ENCODE measurements around the gene TRAT1.
"Not testable (repeated sequence)": the region's sequence is repeated elsewhere in the genome, so short reads cannot be mapped to it uniquely, and the experiment has no call there.

The TRAT1 gene, protein sequence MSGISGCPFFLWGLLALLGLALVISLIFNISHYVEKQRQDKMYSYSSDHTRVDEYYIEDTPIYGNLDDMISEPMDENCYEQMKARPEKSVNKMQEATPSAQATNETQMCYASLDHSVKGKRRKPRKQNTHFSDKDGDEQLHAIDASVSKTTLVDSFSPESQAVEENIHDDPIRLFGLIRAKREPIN

DNA sequence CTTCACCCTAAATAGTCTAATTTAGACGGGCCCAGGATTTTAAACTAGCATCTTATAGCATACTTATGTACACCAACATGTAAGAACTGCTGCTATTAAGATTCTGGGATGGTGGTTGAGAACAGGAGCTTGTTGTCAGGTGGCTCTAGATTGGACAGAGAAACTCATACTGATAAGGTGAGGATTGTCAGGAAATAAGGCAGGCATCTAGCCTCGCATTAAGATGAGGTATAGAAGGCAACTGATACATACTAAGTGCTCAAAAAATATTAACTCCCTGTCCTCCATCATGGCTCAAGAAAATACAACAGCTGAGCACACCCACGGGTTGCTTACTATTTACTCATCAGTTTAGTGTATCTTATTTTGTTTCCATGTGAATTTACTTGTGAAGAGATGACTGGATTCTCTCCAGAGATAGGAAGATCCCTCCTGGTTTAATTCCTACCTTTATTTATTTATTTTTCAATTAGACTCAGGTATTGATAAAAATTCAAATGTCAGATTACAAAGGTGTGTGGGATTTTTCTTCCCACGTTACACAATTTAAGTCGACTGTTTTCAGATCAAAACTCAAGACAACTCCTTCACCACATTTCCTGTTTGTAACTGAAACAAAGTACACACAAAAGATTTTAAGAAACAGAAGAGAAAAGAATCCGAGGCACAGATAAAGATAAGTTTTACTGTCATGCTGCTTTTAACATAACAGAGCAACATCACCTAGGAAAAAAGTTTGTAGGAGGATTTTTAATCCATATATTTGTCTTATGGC is at the start of gene TRAT1:
Gene TRAT1 (plus strand): TSS at position 664 of the 775 bp plus-strand sequence. CDS start 142 bp downstream, outside the sequence.
- DNase-seq (ENCODE audit: low spot score): no peak

- no peak for DNase-seq (ENCODE audit: low spot score)
These were observed 46.9 kb upstream of the TRAT1 start for GRCh38 chr3:108775649-108776048.

DNA sequence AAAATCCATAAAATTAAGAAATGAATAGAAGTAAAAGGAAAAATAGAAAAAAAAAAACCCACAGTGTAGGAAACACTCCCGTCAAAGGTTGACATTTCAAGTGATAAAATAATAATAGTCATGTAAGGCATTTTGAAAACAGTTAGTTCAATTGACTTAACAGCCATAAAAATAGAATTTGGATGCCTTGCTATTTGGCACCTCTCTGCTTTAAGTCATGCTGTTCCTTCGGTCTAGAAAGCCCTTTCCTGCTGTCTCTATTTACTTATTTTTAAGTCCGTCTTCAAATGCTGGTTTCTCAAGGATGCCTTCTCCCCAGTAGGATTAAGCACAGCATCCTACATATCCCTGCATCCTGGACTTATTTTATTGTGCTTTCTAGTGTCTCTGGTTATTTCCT is 43.1 kb upstream of the TRAT1 start:
- DNase-seq (ENCODE audit: low spot score): no peak

GRCh38 chr3:108780235-108780634 is 42.4 kb upstream of the TRAT1 start:
- DNase-seq (ENCODE audit: low spot score): no peak

DNA sequence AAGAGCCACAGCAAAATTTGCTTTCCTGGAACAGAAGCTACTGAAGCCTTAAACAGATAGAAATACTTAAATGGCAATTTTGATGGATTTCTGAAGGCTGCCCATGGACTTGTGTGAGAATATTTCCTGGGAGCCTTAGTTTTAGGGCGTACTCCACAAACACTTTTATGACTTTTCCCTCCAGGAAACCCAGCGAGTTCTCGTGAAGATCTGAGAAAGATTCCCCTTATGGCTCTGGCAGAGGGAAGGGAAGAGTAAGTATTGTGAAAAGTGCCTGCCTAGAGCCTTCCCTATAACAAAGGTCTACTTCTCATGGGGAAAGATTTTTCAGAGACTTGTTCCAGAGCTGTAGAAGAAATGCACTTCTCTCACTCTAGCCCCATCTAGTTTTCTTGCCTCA is 31.1 kb upstream of the TRAT1 start:
- no peak for DNase-seq (ENCODE audit: low spot score)

GRCh38 chr3:108804437-108804836 is 18.1 kb upstream of the TRAT1 start:
- DNase-seq (ENCODE audit: low spot score): no peak

DNA sequence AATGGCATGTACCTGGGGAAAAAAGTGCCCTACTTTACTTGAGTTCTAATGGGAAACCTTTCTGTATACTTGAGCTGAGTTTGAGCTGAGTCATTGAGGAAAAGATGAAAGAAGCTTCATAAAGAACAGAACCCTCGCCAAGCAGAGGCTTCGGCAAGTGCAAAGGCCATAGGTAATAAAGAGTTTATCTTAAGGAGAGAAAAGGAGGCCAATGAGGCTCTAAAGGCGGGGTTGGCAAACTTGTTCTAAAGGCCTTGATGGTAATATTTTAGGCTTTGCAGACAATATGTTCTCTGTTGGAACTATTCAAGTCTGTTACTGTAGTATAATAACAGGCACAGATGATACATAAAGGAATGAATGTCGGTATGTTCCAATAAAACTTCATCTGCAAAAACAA is 17.6 kb upstream of the TRAT1 start:
- DNase-seq (ENCODE audit: low spot score): no peak

- DNase-seq (ENCODE audit: low spot score): no peak
These were observed 16.3 kb upstream of the TRAT1 start for GRCh38 chr3:108806316-108806715.

- DNase-seq (ENCODE audit: low spot score): peak; percentile 10
These were observed 4.2 kb upstream of the TRAT1 start for GRCh38 chr3:108818404-108818803.

- DNase-seq (ENCODE audit: low spot score): no peak
These were observed 2.0 kb upstream of the TRAT1 start for GRCh38 chr3:108820586-108820985.

- no peak for DNase-seq (ENCODE audit: low spot score)
These were observed 641 bp downstream of the TRAT1 start for GRCh38 chr3:108823227-108823626.

DNA sequence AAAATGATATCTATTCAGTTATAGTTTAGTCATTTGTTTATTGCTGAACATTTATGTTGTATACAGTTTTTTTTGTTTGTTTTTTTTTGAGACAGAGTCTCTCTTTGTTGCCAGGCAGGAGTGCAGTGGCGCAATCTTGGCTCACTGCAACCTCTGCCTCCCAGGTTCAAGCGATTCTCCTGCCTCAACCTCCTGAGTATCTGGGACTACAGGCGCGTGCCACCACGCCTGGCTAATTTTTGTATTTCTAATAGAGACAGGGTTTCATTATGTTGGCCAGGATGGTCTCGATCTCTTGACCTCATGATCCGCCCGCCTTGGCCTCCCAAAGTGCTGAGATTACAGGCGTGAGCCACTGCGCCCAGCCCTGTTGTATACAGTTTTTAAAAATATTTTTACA is 1.2 kb downstream of the TRAT1 start:
- DNase-seq (ENCODE audit: low spot score): not testable (repeated sequence)

- DNase-seq (ENCODE audit: low spot score): no peak
These were observed 4.0 kb downstream of the TRAT1 start for GRCh38 chr3:108826309-108827187.

DNA sequence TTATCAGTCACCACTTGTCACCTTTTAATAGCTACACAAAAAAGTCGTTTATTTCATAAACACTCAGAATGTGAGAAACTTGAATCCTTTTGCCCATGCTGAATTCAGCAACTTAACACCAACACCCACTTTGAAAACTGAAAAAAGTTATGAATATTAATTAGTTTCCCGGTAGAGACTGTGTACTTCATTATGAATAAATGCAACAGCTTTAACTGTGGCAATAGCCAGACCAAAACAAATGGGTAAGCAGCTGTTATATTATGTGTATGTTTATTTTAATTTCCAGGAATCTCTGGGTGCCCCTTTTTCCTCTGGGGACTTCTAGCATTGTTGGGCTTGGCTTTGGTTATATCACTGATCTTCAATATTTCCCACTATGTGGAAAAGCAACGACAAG is 7.8 kb downstream of the TRAT1 start:
- no peak for DNase-seq (ENCODE audit: low spot score)

GRCh38 chr3:108830991-108831614 is 8.5 kb downstream of the TRAT1 start:
- DNase-seq (ENCODE audit: low spot score): no peak

DNA sequence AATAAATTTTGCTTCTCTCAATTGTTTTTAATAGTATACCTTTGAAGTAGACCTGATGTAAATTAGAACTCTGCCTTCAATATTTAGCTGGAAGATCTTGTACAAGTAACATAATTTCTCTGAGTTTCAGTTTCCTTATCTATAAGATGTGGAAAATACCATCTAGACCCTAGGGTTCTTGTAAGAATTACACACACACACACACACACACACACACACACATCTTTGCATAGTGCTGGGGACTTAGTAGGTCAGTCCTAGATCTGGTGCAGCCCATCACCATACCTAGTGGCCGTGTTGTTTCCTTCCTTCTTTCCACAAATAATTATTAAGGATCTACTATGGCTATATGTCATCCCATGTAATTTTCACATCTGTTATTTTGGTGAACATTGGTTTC is 11.0 kb downstream of the TRAT1 start:
- DNase-seq (ENCODE audit: low spot score): no peak

- no peak for DNase-seq (ENCODE audit: low spot score)
These were observed 12.0 kb downstream of the TRAT1 start for GRCh38 chr3:108834551-108834950.

GRCh38 chr3:108835101-108835500 is 12.5 kb downstream of the TRAT1 start:
- no peak for DNase-seq (ENCODE audit: low spot score)

GRCh38 chr3:108838436-108838835 is 15.8 kb downstream of the TRAT1 start:
- no peak for DNase-seq (ENCODE audit: low spot score)

GRCh38 chr3:108845709-108846293 is 23.2 kb downstream of the TRAT1 start:
- no peak for DNase-seq (ENCODE audit: low spot score)

DNA sequence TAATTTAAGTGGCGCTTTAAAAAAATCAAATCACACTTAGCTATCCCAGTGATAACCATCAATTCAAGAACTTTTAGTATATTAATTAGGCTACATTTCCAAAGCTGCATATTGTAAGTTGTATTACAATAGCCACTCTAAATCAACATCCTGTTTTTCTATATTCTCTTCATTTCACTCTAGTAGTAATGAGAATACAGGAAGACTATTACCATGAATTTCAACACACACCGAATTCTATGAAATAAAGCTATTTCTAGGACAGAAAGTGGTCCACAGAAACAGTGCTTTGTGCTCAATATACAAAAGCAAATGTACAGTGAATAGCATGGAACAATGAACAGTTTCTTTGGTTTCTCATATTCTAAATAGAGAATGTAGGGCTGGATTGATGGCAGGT is 24.6 kb downstream of the TRAT1 start:
- no peak for DNase-seq (ENCODE audit: low spot score)

- DNase-seq (ENCODE audit: low spot score): no peak
These were observed 26.5 kb downstream of the TRAT1 start for GRCh38 chr3:108849075-108849474.

All from kidney capillary endothelial cell (primary cell).